ENCODE results near the gene KIR3DL3. TPM values are rescaled to one million over a fixed set of nuclear protein-coding genes. Genes with fewer than 3 reads are reported as not detected.
"Not testable (repeated sequence)": the region's sequence is repeated elsewhere in the genome, so short reads cannot be mapped to it uniquely, and the experiment has no call there.

Gene KIR3DL3
- total and polyA plus RNA-seq, 2 donors (not counting 1 experiment from before 2014, with no cell fraction given), result not detected

DNA sequence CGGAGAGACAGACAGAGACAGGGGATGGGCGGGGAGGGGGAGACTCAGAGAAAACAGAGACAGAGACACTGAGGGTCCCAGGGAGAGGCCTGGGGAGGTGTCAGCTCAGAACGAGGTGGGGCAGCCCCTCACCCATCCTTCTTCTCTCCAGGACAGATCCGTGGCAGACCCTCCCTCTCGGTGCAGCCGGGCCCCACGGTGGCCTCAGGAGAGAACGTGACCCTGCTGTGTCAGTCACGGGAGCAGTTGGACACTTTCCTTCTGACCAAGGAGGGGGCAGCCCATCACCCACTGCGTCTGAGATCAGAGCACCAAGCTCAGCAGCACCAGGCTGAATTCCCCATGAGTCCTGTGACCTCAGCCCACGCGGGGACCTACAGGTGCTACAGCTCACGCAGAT lies 14.3 kb upstream of the KIR3DL3 start:
- H4K20me1 ChIP-seq (ENCODE audit: control insufficient read depth, insufficient read depth, low read length, poor library complexity, severe bottlenecking); H3K4me3 ChIP-seq (ENCODE audit: control extremely low read depth in 1 of 5, extremely low read depth in 1 of 5, insufficient read depth in 1 of 5, low read depth in 2 of 5, low read length in 4 of 5); H3K27ac ChIP-seq (ENCODE audit: low read length in 2 of 2); H3K9me3 ChIP-seq (ENCODE audit: control extremely low read depth in 1 of 3, control insufficient read depth in 2 of 3, insufficient read depth in 1 of 3, low read length in 2 of 3); ATAC-seq (ENCODE audit: low read depth); DNase-seq; H3K4me1 Mint-ChIP-seq; H3K4me3 Mint-ChIP-seq; H2AFZ ChIP-seq (ENCODE audit: insufficient read depth, low read depth, low read length, poor library complexity, severe bottlenecking); POLR2A ChIA-PET; H3K27ac Mint-ChIP-seq; H3K4me2 ChIP-seq (replicated peaks; ENCODE audit: low read depth, low read length, poor library complexity, severe bottlenecking); intact Hi-C loops (cut with micrococcal nuclease); H3K9ac ChIP-seq (ENCODE audit: low read length); H3K9me3 Mint-ChIP-seq (ENCODE audit: insufficient read depth); H3K36me3 ChIP-seq (replicated peaks in 1 of 2; ENCODE audit: control extremely low read depth in 1 of 2, control insufficient read depth in 1 of 2, extremely low read depth in 1 of 2, insufficient read depth in 2 of 2, low read length in 1 of 2); H3K79me2 ChIP-seq (ENCODE audit: control insufficient read depth, insufficient read depth, low read length); CTCF ChIA-PET; H3K4me1 ChIP-seq (ENCODE audit: control insufficient read depth in 2 of 2, insufficient read depth in 2 of 2, low read length in 2 of 2): not testable (repeated sequence)
- H3K27me3 ChIP-seq (replicated peaks in 1 of 4; ENCODE audit: control extremely low read depth in 1 of 4, control insufficient read depth in 3 of 4, insufficient read depth in 4 of 4, low read length in 3 of 4), result peaks cover 0 to 11% (median 4%) of the 10 kb centered on the region in 4 experiments
- 85% methylated on average over 11 of the region's 13 CpGs for WGBS (ENCODE audit: insufficient coverage)
- H3K27me3 Mint-ChIP-seq, result peaks cover 22% of the 10 kb centered on the region

DNA sequence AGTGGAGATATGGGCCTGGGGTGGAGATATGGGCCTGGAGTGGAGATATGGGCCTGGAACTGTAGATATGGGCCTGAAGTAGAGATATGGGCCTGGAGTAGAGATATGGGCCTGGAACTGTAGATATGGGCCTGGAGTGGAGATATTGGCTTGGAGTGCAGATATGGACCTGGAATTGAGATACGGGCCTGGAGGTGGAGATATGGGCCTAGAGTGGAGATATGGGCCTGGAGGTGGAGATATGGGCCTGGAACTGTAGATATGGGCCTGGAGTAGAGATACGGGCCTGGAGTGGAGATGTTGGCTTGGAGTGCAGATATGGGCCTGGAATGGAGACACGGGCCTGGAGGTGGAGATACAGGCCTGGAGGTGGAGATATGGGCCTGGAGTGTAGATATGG lies 402 bp downstream of the KIR3DL3 start:
- Histone ChIP-seq H3K4me2 (replicated peaks; ENCODE audit: low read depth, low read length, poor library complexity, severe bottlenecking) (no peak overlapping the region), H3K79me2 (ENCODE audit: control insufficient read depth, insufficient read depth, low read length) (no peaks in the 10 kb centered on the region), H3K36me3 (replicated peaks in 1 of 2; ENCODE audit: control extremely low read depth in 1 of 2, control insufficient read depth in 1 of 2, extremely low read depth in 1 of 2, insufficient read depth in 2 of 2, low read length in 1 of 2) (no peaks in the 10 kb centered on the region), H3K4me3 (ENCODE audit: control extremely low read depth in 1 of 5, extremely low read depth in 1 of 5, insufficient read depth in 1 of 5, low read depth in 2 of 5, low read length in 4 of 5) (no peak overlapping the region), H3K27me3 (replicated peaks in 1 of 4; ENCODE audit: control extremely low read depth in 1 of 4, control insufficient read depth in 3 of 4, insufficient read depth in 4 of 4, low read length in 3 of 4) (no peaks in the 10 kb centered on the region), H3K9ac (ENCODE audit: low read length) (no peak overlapping the region), H4K20me1 (ENCODE audit: control insufficient read depth, insufficient read depth, low read length, poor library complexity, severe bottlenecking) (no peaks in the 10 kb centered on the region), H3K9me3 (ENCODE audit: control extremely low read depth in 1 of 3, control insufficient read depth in 2 of 3, insufficient read depth in 1 of 3, low read length in 2 of 3) (peaks cover 0 to 15% (median 12%) of the 10 kb centered on the region in 3 donors), H3K27ac (ENCODE audit: low read length in 2 of 2) (no peak overlapping the region), H3K4me1 (ENCODE audit: control insufficient read depth in 2 of 2, insufficient read depth in 2 of 2, low read length in 2 of 2) (no peaks in the 10 kb centered on the region), H2AFZ (ENCODE audit: insufficient read depth, low read depth, low read length, poor library complexity, severe bottlenecking) (no peak overlapping the region)
- no peak overlapping the region for H3K27ac Mint-ChIP-seq
- 52% methylated on average over 3 of the region's 3 CpGs for WGBS (ENCODE audit: insufficient coverage)
- H3K27me3 Mint-ChIP-seq, result peaks cover 10% of the 10 kb centered on the region
- POLR2A ChIA-PET, result no interaction called here
- CTCF ChIA-PET, result no interaction called here
- ATAC-seq (ENCODE audit: low read depth), result no peak
- H3K4me1 Mint-ChIP-seq, result no peaks in the 10 kb centered on the region
- no peak overlapping the region for H3K4me3 Mint-ChIP-seq
- intact Hi-C loops (cut with micrococcal nuclease), result no loop called here
- TF ChIP-seq EZH2 (IDR thresholded peaks at IDR 0.05; ENCODE audit: borderline replicate concordance, insufficient read depth, low read depth, low read length, poor library complexity, severe bottlenecking), result no peak
- TF ChIP-seq, protein P1, sequence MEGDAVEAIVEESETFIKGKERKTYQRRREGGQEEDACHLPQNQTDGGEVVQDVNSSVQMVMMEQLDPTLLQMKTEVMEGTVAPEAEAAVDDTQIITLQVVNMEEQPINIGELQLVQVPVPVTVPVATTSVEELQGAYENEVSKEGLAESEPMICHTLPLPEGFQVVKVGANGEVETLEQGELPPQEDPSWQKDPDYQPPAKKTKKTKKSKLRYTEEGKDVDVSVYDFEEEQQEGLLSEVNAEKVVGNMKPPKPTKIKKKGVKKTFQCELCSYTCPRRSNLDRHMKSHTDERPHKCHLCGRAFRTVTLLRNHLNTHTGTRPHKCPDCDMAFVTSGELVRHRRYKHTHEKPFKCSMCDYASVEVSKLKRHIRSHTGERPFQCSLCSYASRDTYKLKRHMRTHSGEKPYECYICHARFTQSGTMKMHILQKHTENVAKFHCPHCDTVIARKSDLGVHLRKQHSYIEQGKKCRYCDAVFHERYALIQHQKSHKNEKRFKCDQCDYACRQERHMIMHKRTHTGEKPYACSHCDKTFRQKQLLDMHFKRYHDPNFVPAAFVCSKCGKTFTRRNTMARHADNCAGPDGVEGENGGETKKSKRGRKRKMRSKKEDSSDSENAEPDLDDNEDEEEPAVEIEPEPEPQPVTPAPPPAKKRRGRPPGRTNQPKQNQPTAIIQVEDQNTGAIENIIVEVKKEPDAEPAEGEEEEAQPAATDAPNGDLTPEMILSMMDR (IDR thresholded peaks at IDR 0.05), result no peak
- no peak for DNase-seq
- H3K9me3 Mint-ChIP-seq (ENCODE audit: insufficient read depth), result peaks cover 9% of the 10 kb centered on the region

All from B cell (primary cell).